Activated CD4-positive, CD25-positive, alpha-beta regulatory T cell treated with anti-CD3 and anti-CD28 coated beads, Interleukin-2, amount 50 U/mL, for 16 hours (primary cell): ENCODE results near the gene CFAP46.
"Not testable (repeated sequence)": the region's sequence is repeated elsewhere in the genome, so short reads cannot be mapped to it uniquely, and the experiment has no call there.

Source experiments
- DNase-seq: peaks from one replicate; pipeline ENCODE4 v3.0.0-alpha.2; 2020; ENCODE audit warnings: low read depth, low spot score

CFAP46 gene

DNA sequence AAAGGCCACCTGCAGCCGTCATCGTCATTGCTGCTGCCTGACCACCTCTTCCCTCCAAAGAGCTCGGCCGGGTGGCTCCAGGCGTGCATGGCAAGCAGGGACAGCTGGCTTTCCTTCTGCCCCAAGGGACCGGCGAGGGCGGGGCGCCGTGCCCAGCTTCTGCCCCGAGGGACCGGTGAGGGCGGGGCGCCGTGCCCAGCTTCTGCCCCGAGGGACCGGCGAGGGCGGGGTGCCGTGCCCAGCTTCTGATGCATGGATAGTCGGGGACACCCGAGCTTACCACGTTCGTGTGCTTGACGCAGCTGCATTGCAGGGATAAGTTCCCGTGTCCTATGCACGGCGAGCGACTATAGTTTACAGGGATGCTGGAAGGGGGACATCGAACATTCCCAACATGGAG, 27.0 kb downstream of the CFAP46 start:
- no peak for DNase-seq

DNA sequence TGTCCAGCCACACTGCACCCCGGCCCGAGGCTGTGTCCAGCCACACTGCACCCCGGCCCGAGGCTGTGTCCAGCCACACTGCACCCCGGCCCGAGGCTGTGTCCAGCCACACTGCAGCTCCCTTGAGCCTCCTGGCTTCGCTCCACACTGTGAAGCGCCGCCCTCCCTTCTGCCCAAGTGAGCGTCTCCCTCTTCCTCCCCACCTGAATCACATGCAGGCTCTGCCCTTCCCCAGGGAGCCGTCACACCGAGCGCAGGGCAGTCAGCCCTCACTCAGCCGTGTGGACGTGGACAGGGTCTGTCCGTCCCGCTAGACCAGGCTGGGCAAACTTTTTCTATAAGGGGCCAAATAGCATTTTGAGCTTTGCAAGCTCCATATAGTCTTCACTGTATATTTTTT, 27.6 kb downstream of the CFAP46 start:
- no peak for DNase-seq

DNA sequence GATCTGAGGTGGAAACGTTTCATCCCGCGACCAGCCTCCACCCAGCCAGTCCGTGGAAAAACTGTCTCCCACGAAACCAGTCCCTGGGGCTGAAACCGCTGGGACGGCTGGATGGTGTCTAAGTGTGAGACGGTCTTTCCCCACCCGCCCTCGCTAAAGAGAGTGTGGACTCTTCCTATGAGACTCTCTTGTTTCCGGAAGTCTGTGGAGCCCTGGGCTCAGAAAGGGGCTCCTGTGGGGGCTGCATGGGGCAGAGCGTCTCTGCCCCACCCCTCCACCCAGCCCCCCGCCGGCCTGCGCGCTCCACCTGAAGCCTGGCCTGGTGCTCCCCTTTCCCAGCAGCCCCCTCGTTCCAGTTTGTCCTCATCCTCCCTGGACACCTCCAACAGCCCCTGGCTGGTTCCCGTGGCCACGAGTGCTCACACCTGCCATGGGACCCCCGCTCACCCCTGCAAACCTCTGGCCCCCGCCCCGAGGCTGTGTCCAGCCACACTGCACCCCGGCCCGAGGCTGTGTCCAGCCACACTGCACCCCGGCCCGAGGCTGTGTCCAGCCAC, 28.7 kb downstream of the CFAP46 start:
- DNase-seq, result no peak

DNA sequence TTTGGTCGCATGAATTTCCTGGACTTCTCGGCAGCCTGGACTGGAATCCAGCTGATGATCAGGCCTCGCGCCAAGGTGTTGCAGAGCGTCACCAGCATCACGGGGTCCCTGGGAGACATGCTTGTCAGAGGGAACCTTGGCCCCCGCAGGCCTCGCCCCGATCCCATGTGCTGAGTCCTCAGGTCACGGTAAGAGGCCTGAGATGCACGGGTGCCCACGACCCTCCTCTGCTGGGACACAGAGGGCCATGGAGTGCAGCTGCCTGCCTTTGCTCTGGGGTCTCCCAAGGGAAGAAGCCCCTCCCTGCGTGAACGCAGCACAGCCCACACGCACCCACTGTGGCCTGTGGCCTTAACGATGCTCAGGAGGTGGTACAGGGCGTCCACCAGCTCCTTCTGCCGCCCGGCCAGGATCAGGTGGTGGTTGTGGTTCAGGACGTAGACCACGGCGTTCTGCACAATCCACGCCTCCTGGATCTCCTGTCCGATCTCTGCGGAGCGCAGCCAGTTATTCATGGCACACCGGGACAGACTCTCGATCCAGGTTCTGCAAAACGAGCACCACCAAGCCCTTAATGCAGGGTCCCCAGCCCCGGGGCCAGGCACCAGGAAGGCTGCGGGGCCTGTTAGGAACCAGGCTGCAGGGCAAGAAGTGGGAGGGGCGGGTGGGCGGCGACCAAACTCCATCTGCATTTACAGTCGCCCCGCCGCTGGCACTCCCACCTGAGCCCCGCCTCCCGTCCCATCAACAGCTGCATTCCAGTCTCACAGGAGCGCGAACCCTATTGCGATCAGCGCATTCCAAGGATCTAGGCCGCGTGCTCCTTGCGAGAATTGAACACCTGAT, 29.4 kb downstream of the CFAP46 start:
- no peak for DNase-seq

DNA sequence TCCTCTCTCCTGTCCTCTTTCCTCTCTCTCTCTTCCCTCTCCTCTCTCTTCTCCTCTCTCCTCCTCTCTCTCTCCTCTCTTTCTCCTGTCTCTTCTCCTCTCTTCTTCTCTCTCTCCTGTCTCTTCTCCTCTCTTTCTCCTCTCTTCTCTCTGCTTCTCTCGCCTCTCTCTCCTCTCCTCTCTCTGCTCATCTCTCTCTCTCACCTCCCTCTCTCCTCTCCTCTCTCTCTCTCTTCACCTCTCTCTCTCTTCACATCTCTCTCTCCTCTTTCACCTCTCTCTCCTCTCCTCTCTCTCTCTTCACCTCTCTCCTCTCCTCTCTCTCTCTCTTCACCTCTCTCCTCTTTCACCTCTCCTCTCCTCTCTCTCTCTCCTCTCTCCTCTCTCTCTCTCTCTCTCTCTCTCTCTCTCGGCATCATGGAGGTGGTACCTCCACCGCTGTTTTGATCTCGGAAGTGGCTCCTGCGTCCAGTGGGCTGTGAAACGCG, 30.1 kb downstream of the CFAP46 start:
- DNase-seq, result no peak

DNA sequence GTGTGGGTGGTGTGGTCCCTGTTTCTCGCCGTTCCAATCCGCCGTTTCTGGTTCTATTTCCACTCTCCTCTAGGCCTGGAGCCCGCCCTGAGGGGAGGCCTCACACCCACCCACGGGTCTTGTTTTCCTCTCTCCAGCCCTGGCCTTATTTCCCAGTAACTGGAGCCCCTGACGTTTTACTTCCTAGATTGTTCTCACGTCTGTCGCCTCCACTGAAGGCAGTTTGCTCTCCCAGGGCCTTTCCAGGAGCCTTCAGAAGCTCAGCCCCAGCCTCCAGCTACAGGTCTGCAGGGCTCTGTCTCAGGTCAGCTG, 30.6 kb downstream of the CFAP46 start:
- no peak for DNase-seq

DNA sequence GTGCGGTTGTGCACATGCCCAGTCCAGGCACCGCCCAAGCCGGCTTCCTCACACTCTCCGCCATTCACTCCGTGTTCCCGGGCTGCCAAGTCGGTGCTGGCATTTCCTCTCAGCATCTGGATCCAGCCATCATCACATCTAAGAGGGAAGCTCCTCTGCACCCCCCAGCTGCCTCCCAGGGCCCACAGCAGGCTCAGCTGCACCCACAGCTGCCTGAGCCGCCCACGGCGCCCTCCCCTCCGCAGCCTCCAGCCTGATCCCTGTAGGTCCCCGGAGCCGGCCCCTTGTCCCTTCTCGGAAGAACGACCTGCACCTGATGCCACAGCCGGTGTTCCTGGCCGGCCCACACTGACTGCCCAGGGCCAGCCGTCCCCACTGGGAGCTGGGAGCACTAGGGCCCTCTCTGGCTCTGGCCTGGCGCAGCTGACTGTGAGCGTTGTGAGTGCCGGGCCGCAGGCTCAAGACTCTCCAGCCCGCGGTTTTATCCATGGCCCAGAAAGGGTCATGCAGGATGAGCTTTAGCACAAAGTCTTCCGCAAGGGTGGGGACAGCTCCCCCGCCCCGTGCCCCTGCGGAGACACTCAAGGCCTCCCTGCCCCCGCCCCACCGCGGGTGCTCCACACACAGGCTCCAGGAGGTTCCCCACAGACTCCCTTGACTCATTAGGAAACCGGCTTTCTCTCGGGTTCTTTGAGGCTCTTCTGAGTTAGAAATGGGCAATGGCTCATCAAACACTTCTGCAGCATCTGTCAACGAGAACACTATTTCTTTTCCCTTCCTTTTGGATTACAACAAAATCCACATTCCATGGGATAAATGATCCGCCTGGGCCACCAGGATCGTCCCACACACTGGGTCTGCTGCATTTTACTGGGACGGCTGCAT, 31.2 kb downstream of the CFAP46 start:
- DNase-seq, result no peak

DNA sequence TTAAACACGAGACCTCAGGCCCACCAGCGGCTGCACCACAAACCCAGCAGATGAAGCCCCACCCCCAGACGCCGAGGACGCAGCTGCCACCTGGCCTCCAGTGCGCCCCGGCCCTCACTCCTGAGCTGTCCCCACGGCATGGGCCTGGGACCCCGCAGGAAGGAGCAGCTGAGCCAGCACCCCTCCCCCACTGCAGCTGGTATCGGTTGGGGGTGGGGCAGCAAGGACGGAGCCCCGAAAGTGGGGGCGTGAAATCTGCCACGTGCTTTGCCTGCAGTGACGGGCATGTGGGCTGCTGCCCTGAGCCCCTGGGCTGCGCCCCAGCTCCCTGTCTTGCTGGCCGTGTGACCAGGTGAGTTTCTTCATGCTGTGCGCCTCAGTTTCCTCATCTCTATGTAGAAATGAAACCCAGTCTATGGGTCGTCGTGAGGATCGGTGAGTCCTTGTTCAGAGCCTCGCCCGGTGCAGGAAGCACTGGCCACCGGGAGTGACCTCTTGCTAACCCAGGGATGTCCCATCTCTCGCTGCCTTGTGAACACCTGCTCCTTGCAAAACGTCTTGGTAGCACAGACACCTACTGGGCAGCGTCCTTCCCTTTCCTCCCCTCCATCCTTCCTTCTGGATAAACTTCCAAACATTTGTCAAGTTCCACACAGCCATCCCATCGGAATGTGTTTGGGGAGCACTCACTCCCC, 32.0 kb downstream of the CFAP46 start:
- DNase-seq, result no peak

DNA sequence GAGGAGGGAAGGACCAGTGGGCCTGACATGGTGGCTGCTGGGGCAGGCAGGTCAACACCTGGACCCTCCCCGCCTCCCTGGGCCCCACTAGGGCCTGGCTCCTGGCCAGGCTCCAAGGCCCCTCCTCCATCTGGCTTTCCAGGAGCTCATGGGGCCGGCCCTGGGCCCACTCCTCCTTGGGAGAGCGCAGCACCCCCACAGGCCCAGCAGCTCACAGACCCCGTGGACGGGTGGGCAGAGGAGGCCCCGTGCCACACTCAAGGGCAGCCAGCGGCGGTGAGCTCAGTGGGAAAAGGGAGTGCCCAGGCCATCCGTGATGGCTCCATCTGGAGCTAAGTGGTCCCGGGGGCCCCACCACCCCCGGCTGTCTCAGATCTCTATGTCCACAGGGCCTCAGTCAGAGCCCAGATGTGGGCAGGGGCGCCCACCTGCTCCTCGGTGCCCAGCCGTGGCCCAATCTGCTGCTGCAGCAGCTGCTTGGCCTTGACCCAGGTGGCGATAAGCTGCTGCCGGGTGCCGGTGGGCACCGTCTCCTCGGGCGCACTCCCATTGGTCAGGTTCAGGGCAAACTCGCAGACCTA, 32.8 kb downstream of the CFAP46 start:
- DNase-seq, result no peak

DNA sequence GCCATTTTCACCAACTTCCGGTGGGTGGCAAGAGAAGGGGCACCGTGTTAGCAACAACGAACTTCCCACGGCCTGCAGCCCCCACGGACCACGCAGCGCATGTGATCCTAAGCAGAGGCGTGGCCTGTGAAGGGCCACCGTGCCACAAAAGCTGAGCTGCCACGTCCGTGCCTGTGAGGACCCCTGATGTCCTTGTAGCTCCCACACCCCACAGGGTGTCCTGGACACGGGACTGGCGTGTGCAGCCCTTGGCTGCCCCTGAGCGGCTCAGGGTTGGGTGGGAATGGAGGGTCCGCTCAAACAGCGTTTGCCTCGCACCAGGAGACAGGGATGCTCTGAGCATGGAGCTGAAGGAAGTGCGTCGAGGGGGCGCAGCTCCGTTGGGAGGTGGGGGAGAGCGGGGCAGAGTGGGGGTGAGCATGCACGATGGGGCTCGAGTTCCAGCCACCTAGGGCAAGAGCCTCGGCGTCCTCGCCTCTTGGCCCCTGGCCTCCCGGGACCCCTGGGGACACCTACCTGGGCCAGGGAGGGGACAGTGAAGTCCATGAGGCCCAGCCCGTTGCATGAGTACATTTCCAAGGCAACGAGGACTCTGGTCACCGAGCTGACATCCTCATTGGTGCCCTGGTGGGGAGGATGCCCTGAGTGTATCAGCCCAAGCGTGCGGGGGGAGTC, 33.6 kb downstream of the CFAP46 start:
- DNase-seq, result no peak

DNA sequence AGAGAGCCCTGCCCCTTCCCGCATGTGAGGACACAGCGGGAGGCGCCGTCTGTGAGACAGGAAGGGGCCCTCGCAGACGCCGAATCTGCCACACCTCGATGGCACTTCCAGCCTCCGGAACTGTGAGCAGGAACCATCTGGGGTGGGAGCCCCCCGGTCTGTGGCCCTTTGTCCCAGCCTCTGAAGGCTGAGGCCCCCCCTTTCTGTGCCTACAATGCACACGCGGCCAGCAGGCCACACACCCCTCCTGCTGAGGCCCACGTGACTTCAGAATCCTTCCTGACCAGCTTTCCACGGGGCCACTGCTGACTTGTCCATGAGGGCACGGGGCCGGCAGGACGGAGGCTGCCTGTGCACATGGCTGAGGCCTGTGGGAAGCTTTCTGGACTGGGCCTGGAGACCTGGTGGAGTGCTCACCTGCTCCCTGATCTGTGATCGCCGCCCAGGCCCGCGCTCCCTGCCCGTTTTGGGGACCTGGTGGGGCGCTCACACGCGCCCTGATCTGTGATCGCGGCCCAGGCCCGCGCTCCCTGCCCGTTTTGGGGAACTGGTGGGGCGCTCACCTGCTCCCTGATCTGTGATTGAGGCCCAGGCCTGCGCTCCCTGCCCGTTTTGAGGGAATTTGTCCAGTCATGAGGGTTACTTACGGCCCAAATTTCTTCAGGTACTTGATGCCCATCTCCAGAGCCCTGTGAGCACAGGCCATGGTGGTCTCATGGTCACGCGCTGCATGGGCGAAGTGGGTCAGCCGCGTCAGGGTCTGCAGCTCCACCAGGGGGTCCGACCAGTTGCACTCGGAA, 34.3 kb downstream of the CFAP46 start:
- DNase-seq, result no peak

DNA sequence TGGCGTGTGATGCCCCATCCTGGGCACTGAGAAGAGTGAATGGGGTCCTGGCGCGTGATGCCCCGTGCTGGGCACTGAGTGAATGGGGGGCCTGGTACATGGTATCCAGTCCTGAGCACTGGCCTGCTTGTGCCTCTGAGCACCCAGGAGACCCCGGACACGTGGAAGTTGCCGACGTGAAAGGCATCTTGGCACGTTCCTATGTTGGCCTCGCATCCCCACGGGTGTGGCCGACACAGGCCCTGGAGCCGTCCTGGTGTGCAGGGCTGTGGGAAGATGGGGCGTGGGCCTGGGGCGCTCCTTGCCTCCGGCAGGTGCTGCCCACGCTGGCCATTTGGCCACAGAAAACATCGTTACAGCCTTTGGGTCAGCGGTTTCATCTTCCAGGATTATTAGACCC, 35.5 kb downstream of the CFAP46 start:
- no peak for DNase-seq

DNA sequence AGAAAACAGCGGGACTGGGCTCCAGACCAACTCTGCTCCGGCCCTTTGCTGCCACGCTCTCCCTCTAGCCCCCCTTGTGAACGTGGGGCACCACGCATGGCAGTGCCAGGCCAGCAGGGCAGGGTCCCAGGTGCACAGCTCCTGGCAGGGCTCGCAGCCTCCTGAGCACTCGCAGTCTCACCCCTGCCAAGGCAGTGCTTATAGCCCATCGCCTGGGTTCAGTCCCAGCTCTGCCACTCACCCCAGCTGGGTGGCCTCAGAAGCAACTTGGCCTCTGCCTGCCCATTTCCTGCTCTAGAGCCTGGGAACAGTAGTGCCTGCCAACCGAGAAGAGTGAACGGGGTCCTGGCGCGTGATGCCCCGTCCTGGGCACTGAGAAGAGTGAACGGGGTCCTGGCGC, 36.3 kb downstream of the CFAP46 start:
- DNase-seq, result no peak

DNA sequence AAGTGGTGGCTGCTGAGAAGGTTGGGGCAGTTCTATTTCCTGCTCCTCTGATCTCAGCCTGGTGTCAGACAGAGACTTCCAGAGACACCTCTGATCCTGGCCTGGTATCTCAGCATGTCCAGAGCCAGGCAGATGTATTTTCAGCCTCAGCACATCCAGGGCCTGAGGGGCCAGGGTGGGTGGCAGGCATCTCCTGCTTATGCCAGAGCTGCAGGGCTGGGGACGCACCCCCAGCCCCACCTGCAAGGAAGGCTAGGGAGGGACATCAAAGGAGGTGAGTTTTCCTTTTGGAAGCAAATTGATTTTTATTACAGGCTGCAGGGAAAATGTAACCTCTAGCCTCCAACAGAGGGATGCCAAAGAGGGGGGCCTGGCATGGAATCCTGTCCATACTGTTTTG, 36.7 kb downstream of the CFAP46 start:
- DNase-seq, result no peak

DNA sequence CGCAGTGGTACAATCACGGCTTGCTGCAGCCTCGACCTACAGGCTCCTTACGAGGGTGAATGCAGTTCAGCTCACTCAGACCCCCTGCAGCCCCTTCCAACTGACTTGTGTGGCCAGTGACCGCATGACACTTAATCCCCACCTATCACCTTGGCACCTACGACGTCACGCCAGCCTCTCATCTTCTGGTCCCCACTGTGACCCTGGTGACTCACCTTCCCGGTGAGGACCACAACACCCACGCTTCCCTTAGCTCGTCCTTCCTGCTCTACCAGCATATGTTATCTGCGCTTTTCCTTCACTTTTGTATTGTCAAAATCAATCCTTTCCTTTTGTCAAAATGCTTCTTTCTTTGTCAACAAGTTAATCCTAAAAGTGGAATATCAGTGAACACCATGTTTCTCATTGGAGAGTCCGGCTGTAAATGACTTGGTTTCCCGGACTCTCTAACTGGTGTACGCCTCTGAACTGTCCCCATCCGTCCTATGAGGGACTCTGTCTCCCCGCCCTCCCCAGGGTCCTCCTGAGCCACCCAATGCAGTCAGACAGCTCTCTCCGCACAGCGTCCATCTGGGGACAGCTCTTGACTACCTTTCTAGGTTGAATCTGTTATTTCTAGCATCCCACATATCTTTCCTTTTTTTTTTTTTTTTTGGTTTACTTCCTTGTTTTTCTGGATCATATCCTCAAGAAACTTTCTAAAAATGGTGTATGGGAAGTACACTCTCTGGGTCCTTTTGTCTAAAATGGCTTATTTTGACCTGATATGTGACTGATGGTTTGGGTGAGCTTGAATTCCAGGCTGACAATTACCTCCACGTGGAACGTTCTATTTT, 37.3 kb downstream of the CFAP46 start:
- DNase-seq, result no peak

DNA sequence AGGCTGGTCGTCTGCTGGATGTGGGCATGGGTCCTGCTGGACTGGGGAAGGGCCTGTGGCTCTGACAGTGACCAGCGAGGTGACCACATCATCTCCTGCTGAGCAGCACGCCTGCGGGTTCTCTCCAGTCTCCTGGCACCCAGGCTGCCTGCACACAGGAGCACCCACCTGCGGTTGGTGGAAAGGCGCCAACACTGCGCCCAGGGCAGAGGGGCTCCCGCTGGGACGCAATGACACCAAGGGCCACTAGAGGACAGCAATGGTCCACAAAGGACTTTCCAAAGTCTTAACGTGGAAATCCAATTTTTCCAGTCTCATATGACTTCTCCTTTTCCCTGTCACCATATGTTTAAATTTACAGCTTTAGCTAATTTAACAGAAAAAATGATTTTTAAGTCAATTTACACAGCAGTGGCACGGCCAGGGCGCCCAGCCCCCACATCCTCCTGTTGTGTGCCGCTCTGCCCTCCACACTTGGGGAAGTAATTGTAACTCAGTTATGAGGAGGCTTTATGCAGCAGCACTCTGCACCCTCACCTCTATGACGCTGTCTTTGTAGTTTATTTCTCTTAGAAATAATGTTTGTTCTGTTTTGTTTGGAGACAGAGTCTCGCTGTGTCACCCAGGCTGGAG, 38.1 kb downstream of the CFAP46 start:
- no peak for DNase-seq

DNA sequence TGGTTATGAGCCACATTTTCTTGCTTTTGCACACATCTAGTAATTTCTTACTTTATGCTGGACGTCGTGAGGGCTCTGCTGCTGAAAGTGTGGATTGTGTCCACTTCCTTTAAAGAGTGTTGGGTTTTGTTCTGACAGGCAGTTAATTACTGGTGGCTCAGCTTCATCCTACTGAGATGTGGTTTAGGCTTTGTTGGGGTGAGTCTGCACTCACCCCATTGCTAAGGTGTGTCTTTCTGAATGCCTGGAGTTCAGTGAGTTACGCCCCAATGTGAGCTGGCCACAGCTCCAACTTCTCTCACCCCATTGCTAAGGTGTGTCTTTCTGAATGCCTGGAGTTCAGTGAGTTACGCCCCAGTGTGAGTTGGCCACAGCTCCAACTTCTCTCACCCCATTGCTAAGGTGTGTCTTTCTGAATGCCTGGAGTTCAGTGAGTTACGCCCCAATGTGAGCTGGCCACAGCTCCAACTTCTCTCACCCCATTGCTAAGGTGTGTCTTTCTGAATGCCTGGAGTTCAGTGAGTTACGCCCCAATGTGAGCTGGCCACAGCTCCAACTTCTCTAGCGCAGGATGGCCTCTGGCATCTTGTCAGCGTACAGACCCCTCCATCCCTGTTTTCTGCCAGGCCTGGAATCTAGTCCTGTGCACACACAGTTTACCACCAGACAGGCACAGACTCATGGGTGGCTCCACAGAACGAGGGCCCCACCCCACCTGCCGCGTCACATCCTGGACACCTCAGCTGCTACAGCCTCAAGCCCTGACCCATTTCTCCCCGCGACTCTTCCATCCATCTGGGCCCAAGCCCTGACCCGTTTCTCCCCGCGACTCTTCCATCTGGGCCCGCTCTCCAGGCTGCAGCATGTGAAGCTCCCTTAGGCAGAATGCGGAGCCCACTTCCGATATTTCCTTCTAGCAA, 39.5 kb downstream of the CFAP46 start:
- not testable (repeated sequence) for DNase-seq

DNA sequence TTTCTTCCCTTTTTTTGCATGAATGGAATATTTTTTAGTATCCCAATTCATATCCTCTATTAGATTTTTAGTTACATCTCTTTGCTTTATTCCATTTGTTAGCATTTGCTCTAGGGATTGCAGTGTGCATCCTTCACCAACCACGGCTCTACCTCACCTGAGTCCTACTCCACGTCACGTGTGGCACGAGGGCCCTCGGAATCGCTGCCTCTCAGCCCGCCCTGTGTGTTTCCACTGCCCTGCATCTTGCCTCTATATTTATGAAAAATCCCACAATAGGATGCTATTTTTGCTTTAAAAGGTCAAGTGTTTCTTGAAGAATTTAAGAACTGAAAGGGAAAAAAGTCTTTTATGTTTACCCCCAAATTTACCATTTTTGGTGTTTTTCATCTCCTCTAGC, 41.0 kb downstream of the CFAP46 start:
- DNase-seq, result no peak
